Measurements from ENCODE around the gene OR10J1.

DNA sequence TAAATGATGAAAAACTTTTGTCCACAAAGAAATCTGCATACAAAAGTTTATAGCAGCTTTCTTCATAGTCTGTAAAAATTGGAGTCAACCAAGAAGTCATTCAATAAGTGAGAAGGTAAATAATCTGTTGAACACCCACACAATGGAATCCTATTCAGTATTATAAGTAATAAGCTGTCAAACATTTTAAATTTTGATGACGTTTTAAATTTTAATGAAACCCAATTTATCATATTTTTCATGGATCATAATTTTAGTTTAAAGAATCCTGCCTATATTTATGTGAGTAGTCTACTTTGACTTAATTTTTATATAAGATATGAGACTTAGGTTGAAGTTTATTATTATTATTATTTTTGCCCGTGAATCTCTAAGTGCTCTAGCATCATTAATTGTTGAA lies 20.0 kb downstream of the OR10J1 start:
- TF ChIP-seq POLR2A (IDR thresholded peaks at IDR 0.05) (no peak), POLR2AphosphoS5 (IDR thresholded peaks at IDR 0.05) (no peak)
- TF ChIP-seq, protein P1, sequence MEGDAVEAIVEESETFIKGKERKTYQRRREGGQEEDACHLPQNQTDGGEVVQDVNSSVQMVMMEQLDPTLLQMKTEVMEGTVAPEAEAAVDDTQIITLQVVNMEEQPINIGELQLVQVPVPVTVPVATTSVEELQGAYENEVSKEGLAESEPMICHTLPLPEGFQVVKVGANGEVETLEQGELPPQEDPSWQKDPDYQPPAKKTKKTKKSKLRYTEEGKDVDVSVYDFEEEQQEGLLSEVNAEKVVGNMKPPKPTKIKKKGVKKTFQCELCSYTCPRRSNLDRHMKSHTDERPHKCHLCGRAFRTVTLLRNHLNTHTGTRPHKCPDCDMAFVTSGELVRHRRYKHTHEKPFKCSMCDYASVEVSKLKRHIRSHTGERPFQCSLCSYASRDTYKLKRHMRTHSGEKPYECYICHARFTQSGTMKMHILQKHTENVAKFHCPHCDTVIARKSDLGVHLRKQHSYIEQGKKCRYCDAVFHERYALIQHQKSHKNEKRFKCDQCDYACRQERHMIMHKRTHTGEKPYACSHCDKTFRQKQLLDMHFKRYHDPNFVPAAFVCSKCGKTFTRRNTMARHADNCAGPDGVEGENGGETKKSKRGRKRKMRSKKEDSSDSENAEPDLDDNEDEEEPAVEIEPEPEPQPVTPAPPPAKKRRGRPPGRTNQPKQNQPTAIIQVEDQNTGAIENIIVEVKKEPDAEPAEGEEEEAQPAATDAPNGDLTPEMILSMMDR (IDR thresholded peaks at IDR 0.05 in 8 of 11, conservative IDR thresholded peaks at IDR 0.05 in 3 of 11) = no peak

Data from spleen (tissue), 7 donors.